ENCODE data around the gene WDR83. TPM values are rescaled to one million over a fixed set of nuclear protein-coding genes. Genes with fewer than 3 reads are reported as not detected.

WDR83 gene
- total RNA-seq, 1 donor from 2014 or later, result 20.8 TPM

- ChIA-PET POLR2A (interaction anchor here (0.5 to 5.4 kb wide), 18 partner anchors 11 to 228 kb away, joined by 3 to 51 read pairs (median 6); partner anchors contain the start of genes DHPS, FBXW9, JUNB and TNPO2), CTCF (interaction anchor here (1.2 to 1.5 kb wide), 2 partner anchors 29 to 105 kb away, joined by 3 to 4 read pairs; no protein-coding TSS in a partner anchor)
- ATAC-seq (ENCODE audit: low read depth) (no peak), DNase-seq (no peak)
- Mint-ChIP-seq H3K9me3 (no peaks in the 10 kb centered on the region), H3K27ac (peak overlapping the region; percentile 100), H3K36me3 (ENCODE audit: low read depth) (peaks cover 50% of the 10 kb centered on the region), H3K27me3 (no peaks in the 10 kb centered on the region), H3K4me3 (peak overlapping the region; percentile 97), H3K4me1 (peaks cover 68% of the 10 kb centered on the region)
- no peak for TF ChIP-seq CTCF (IDR thresholded peaks at IDR 0.05)
- intact Hi-C loops (cut with micrococcal nuclease), result loop anchor here (1.0 to 5.0 kb wide), 5 partner anchors 12 to 744 kb away; partner anchors contain the start of genes DHPS, TNPO2, ZNF563 and ZNF700
Measured at GRCh38 chr19:12668932-12669269, 2.3 kb downstream of the WDR83 start.

GRCh38 chr19:12669270-12670158 lies 2.9 kb downstream of the WDR83 start:
- TF ChIP-seq CTCF (IDR thresholded peaks at IDR 0.05), result no peak
- ChIA-PET CTCF (interaction anchor here (1.2 to 9.7 kb wide), 2 partner anchors 106 to 107 kb away, joined by 3 to 67 read pairs; no protein-coding TSS in a partner anchor), POLR2A (interaction anchor here (0.5 to 5.4 kb wide), 19 partner anchors 12 to 229 kb away, joined by 3 to 51 read pairs (median 5); partner anchors contain the start of genes DHPS, FBXW9, JUNB and TNPO2)
- peaks cover 64% of the 10 kb centered on the region for H3K4me1 Mint-ChIP-seq
- peak overlapping the region; percentile 100 for H3K27ac Mint-ChIP-seq
- peak; percentile 70 for DNase-seq
- H3K4me3 Mint-ChIP-seq, result peak overlapping the region; percentile 97
- intact Hi-C loops (cut with micrococcal nuclease), result loop anchor here (1.0 to 5.0 kb wide), 5 partner anchors 12 to 745 kb away; partner anchors contain the start of genes DHPS, TNPO2, ZNF563 and ZNF700
- H3K36me3 Mint-ChIP-seq (ENCODE audit: low read depth), result peaks cover 50% of the 10 kb centered on the region
- no peaks in the 10 kb centered on the region for H3K9me3 Mint-ChIP-seq
- H3K27me3 Mint-ChIP-seq, result no peaks in the 10 kb centered on the region
- ATAC-seq (ENCODE audit: low read depth), result peak; percentile 10

- Mint-ChIP-seq H3K36me3 (ENCODE audit: low read depth) (peaks cover 50% of the 10 kb centered on the region), H3K9me3 (no peaks in the 10 kb centered on the region), H3K27me3 (no peaks in the 10 kb centered on the region), H3K27ac (peak overlapping the region; percentile 100), H3K4me1 (peaks cover 56% of the 10 kb centered on the region), H3K4me3 (peak overlapping the region; percentile 97)
- ATAC-seq (ENCODE audit: low read depth) (no peak), DNase-seq (no peak)
- POLR2A ChIA-PET, result interaction anchor here (0.6 to 5.4 kb wide), 11 partner anchors 11 to 119 kb away, joined by 4 to 51 read pairs (median 5); partner anchors contain the start of genes DHPS, FBXW9, TNPO2 and ZNF490
- intact Hi-C loops (cut with micrococcal nuclease), result no loop called here
- TF ChIP-seq CTCF (IDR thresholded peaks at IDR 0.05), result no peak
- CTCF ChIA-PET, result interaction anchor here (9.7 kb wide), 1 partner anchor 108 kb away, joined by 67 read pairs; no protein-coding TSS in a partner anchor
Measured at GRCh38 chr19:12670159-12670928, 3.7 kb downstream of the WDR83 start.

- Mint-ChIP-seq H3K4me3 (no peak overlapping the region), H3K36me3 (ENCODE audit: low read depth) (peaks cover 65% of the 10 kb centered on the region), H3K27me3 (no peaks in the 10 kb centered on the region), H3K4me1 (peaks cover 44% of the 10 kb centered on the region), H3K9me3 (no peaks in the 10 kb centered on the region), H3K27ac (no peak overlapping the region)
- TF ChIP-seq CTCF (IDR thresholded peaks at IDR 0.05), result no peak
- ATAC-seq (ENCODE audit: low read depth) (no peak), DNase-seq (no peak)
- intact Hi-C loops (cut with micrococcal nuclease), result loop anchor here (1.0 kb wide), 2 partner anchors 32 to 108 kb away; no protein-coding TSS in a partner anchor
- ChIA-PET POLR2A (interaction anchor here (0.5 to 5.4 kb wide), 4 partner anchors 8 to 110 kb away, joined by 4 to 51 read pairs (median 4); partner anchors contain the start of gene DHPS), CTCF (interaction anchor here (1.2 to 9.7 kb wide), 9 partner anchors 9 to 175 kb away, joined by 3 to 67 read pairs (median 5); partner anchors contain the start of gene DHPS)
Measured at GRCh38 chr19:12672744-12673143, 6.1 kb downstream of the WDR83 start.
